ENCODE results near the gene FARP1.

The FARP1 gene

GRCh38 chr13:98434060-98434459 is 291.2 kb downstream of the FARP1 start:
- no peak for DNase-seq

GRCh38 chr13:98435376-98435775 is 292.5 kb downstream of the FARP1 start:
- DNase-seq: no peak

GRCh38 chr13:98436233-98436910 is 293.5 kb downstream of the FARP1 start:
- no peak for DNase-seq

- DNase-seq: no peak
These were observed 295.6 kb downstream of the FARP1 start for GRCh38 chr13:98438246-98439125.

- no peak for DNase-seq
These were observed 296.4 kb downstream of the FARP1 start for GRCh38 chr13:98439126-98439828.

GRCh38 chr13:98439896-98440295 is 297.0 kb downstream of the FARP1 start:
- DNase-seq: no peak

- no peak for DNase-seq
These were observed 297.6 kb downstream of the FARP1 start for GRCh38 chr13:98440390-98441055.

- no peak for DNase-seq
These were observed 298.3 kb downstream of the FARP1 start for GRCh38 chr13:98441056-98441676.

- DNase-seq: no peak
These were observed 299.7 kb downstream of the FARP1 start for GRCh38 chr13:98442391-98443230.

- no peak for DNase-seq
These were observed 300.4 kb downstream of the FARP1 start for GRCh38 chr13:98443329-98443728.

GRCh38 chr13:98443800-98444325 is 301.0 kb downstream of the FARP1 start:
- no peak for DNase-seq

GRCh38 chr13:98444381-98444780 is 301.5 kb downstream of the FARP1 start:
- DNase-seq: no peak

- DNase-seq: peak; percentile 80 to 84
These were observed 302.7 kb downstream of the FARP1 start for GRCh38 chr13:98445340-98446233.

- DNase-seq: no peak
These were observed 303.3 kb downstream of the FARP1 start for GRCh38 chr13:98446234-98446621.

GRCh38 chr13:98447130-98447529 is 304.2 kb downstream of the FARP1 start:
- no peak for DNase-seq

GRCh38 chr13:98447881-98448641 is 305.2 kb downstream of the FARP1 start:
- peak; percentile 51 to 56 for DNase-seq

- DNase-seq: no peak
These were observed 305.7 kb downstream of the FARP1 start for GRCh38 chr13:98448642-98448928.

GRCh38 chr13:98449273-98449672 is 306.4 kb downstream of the FARP1 start:
- no peak for DNase-seq

GRCh38 chr13:98450026-98450425 is 307.1 kb downstream of the FARP1 start:
- no peak for DNase-seq
